Lung (tissue), 12 donors: Measurements from ENCODE around the gene JUP. TPM values are rescaled to one million over a fixed set of nuclear protein-coding genes. Genes with fewer than 3 reads are reported as not detected.
A peak's percentile ranks its signal among the peaks of the same experiment; 100 is the strongest.

ENCODE experiments used
- ATAC-seq: fragments of 200-7000 bp; cut with Tn5 transposase; one replicate; pipeline ENCODE4 v1.9.1; 2020; ENCODE audit warnings: moderate number of reproducible peaks; ENCODE audit not compliant: insufficient read depth, low FRiP score
- DNase-seq, 3 donors: peaks; one replicate each; pipeline ENCODE4 v3.0.0-alpha.2; 2013 to 2017
- H3K27ac ChIP-seq, 2 donors: one replicate each; pipeline ENCODE4 v1.5.1; 2013; ENCODE audit warnings: mild to moderate bottlenecking in 2 of 2, moderate library complexity in 2 of 2, control low read depth in 1 of 2, inconsistent platforms in 1 of 2, low read depth in 1 of 2, low read length in 1 of 2
- H3K27me3 ChIP-seq, 3 donors: one replicate each; pipeline ENCODE4 v1.5.1; 2013; ENCODE audit warnings: low read length in 2 of 3; ENCODE audit not compliant: control insufficient read depth in 3 of 3, insufficient read depth in 3 of 3
- H3K36me3 ChIP-seq, 4 donors: one replicate each; pipeline ENCODE4 v1.5.1; 2013; ENCODE audit warnings: low read length in 4 of 4, mild to moderate bottlenecking in 1 of 4, moderate library complexity in 1 of 4; ENCODE audit not compliant: control insufficient read depth in 4 of 4, insufficient read depth in 4 of 4
- H3K4me1 ChIP-seq, 5 donors: one replicate each; pipeline ENCODE4 v1.5.1; 2013; ENCODE audit warnings: low read length in 5 of 5, mild to moderate bottlenecking in 2 of 5, moderate library complexity in 1 of 5; ENCODE audit not compliant: control insufficient read depth in 5 of 5, insufficient read depth in 5 of 5
- H3K4me3 ChIP-seq: one replicate; pipeline ENCODE4 v1.5.1; 2013; ENCODE audit warnings: mild to moderate bottlenecking, control low read depth, moderate library complexity
- H3K9ac ChIP-seq, 2 donors: one replicate each; pipeline ENCODE4 v1.5.1; 2013; ENCODE audit warnings: low read length in 2 of 2, control low read depth in 1 of 2; ENCODE audit not compliant: insufficient read depth in 1 of 2
- H3K9me3 ChIP-seq, 4 donors: one replicate each; pipeline ENCODE4 v1.5.1; 2013; ENCODE audit warnings: low read length in 3 of 4, mild to moderate bottlenecking in 1 of 4, moderate library complexity in 1 of 4; ENCODE audit not compliant: control insufficient read depth in 4 of 4, insufficient read depth in 3 of 4
- CTCF ChIP-seq: IDR thresholded peaks from 2 replicates; pipeline ENCODE4 v1.5.1; 2012; ENCODE audit warnings: mild to moderate bottlenecking; ENCODE audit errors: control extremely low read depth, extremely low read depth
- WGBS, 2 donors: extraction: QIAGEN DNeasy Blood & Tissue Kit; methylation state at CpG; one replicate each; pipeline ENCODE4 v1.1.7; 2013; 5-methylcytosine and 5-hydroxymethylcytosine counted together
- polyA plus RNA-seq, 2 donors: library from polyadenylated mRNA; stranded (reverse); fragments of 200-250 nt; gene quantifications; one replicate each; pipeline ENCODE4 v1.2.1, GENCODE V29; 2013
- total RNA-seq, 2 donors: library from RNA; depleted of rRNA in 1 of 2; stranded (reverse); fragments of >200 nt in 1 of 2; gene quantifications; one replicate each; pipeline ENCODE4 v1.2.1, GENCODE V29; 2014 to 2021
- donor health status: control.
- donor health status: control.
- donor health status: Bipolar disorder and iron deficiency.
- donor health status: healthy.
- donor health status: DM: yes; HTN: yes; CAD: no.

JUP gene
- total and polyA plus RNA-seq, 4 donors = 60.9 to 150 (median 101) TPM

GRCh38 chr17:41739661-41740352 lies 46.7 kb downstream of the JUP start:
- peaks cover 0 to 6% (median 0%) of the 10 kb centered on the region in 5 donors for H3K4me1 ChIP-seq
- H3K4me3 ChIP-seq = no peak overlapping the region
- H3K9me3 ChIP-seq = no peaks in the 10 kb centered on the region
- no peak overlapping the region for H3K9ac ChIP-seq
- WGBS, 2 donors = 76 to 83% methylated on average over 9 of the region's 9 CpGs
- peaks cover 0 to 29% (median 23%) of the 10 kb centered on the region in 3 donors for H3K27me3 ChIP-seq
- H3K36me3 ChIP-seq = no peaks in the 10 kb centered on the region
- DNase-seq (no peak), ATAC-seq (no peak)
- no peak for TF ChIP-seq CTCF
- H3K27ac ChIP-seq = no peak overlapping the region

- Histone ChIP-seq H3K4me3 (no peak overlapping the region), H3K9ac (no peak overlapping the region), H3K4me1 (peaks cover 0 to 16% (median 5%) of the 10 kb centered on the region in 5 donors), H3K27me3 (peaks cover 0 to 35% (median 29%) of the 10 kb centered on the region in 3 donors), H3K27ac (no peak overlapping the region), H3K36me3 (no peaks in the 10 kb centered on the region), H3K9me3 (no peaks in the 10 kb centered on the region)
- no peak for TF ChIP-seq CTCF
- DNase-seq = no peak
- 97 to 99% methylated on average over 5 of the region's 5 CpGs for WGBS, 2 donors
- no peak for ATAC-seq
Observed at GRCh38 chr17:41738801-41739112, 47.8 kb downstream of the JUP start.

GRCh38 chr17:41738077-41738800 lies 48.3 kb downstream of the JUP start:
- DNase-seq (peak; percentile 83 to 84 (median 84)), ATAC-seq (peak; percentile 88)
- Histone ChIP-seq H3K27ac (no peak overlapping the region), H3K27me3 (peaks cover 0 to 38% (median 34%) of the 10 kb centered on the region in 3 donors), H3K36me3 (no peaks in the 10 kb centered on the region), H3K4me1 (peaks cover 0 to 16% (median 5%) of the 10 kb centered on the region in 5 donors), H3K9ac (no peak overlapping the region), H3K4me3 (no peak overlapping the region), H3K9me3 (no peaks in the 10 kb centered on the region)
- 33 to 37% methylated on average over 10 of the region's 10 CpGs for WGBS, 2 donors
- TF ChIP-seq CTCF = peak; percentile 98
